SK-N-SH treated with all-trans-retinoic acid at 6 μM for 48 hours (cell line): Measurements from ENCODE around the gene KIAA1549.

Experiments used
- ARNTL ChIP-seq: fragments of 450-650 bp; formaldehyde crosslinking; IDR thresholded peaks from 2 replicates; pipeline ENCODE4 v1.5.0; 2020; ENCODE audit warnings: low read depth, mild to moderate bottlenecking, moderate library complexity, borderline replicate concordance
- CREB5 ChIP-seq: fragments of 250-450 bp; sonication (Bioruptor Pico); IDR thresholded peaks from 2 replicates; pipeline ENCODE4 v1.5.1; 2020; ENCODE audit warnings: low read depth, mild to moderate bottlenecking, moderate library complexity
- CSDC2 ChIP-seq: fragments of 250-450 bp; sonication (Bioruptor Pico); IDR thresholded peaks from 2 replicates; pipeline ENCODE4 v1.5.0; 2020; ENCODE audit warnings: mild to moderate bottlenecking, moderate library complexity
- ESRRG ChIP-seq: fragments of 250-450 bp; sonication (Bioruptor Pico); IDR thresholded peaks from 2 replicates; pipeline ENCODE4 v1.6.1; 2021; ENCODE audit warnings: mild to moderate bottlenecking
- GLIS3 ChIP-seq: fragments of 250-450 bp; sonication (Bioruptor Pico); IDR thresholded peaks from 2 replicates; pipeline ENCODE4 v1.5.0; 2020; ENCODE audit warnings: mild to moderate bottlenecking, moderate library complexity
- ISL1 ChIP-seq: fragments of 250-450 bp; sonication (Bioruptor Pico); IDR thresholded peaks from 2 replicates; pipeline ENCODE4 v2.1.2; 2022; ENCODE audit warnings: mild to moderate bottlenecking, moderate library complexity
- PATZ1 ChIP-seq: fragments of 250-450 bp; sonication (Bioruptor Pico); IDR thresholded peaks from 2 replicates; pipeline ENCODE4 v1.8.0; 2020; ENCODE audit warnings: mild to moderate bottlenecking, moderate library complexity, borderline replicate concordance
- PPARA ChIP-seq: fragments of 250-450 bp; sonication (Bioruptor Pico); IDR thresholded peaks from 2 replicates; pipeline ENCODE4 v1.5.0; 2020; ENCODE audit warnings: mild to moderate bottlenecking, borderline replicate concordance
- RARB ChIP-seq: fragments of 250-450 bp; sonication (Bioruptor Pico); IDR thresholded peaks from 2 replicates; pipeline ENCODE4 v1.8.0; 2021; ENCODE audit warnings: mild to moderate bottlenecking, moderate library complexity
- TOX ChIP-seq: fragments of 250-450 bp; sonication (Bioruptor Pico); IDR thresholded peaks from 2 replicates; pipeline ENCODE4 v1.8.0; 2021; ENCODE audit warnings: mild to moderate bottlenecking, moderate library complexity, borderline replicate concordance
- ZFP3 ChIP-seq: fragments of 250-450 bp; sonication (Bioruptor Pico); IDR thresholded peaks from 2 replicates; pipeline ENCODE4 v1.5.0; 2020; ENCODE audit warnings: mild to moderate bottlenecking, moderate library complexity
- ZNF70 ChIP-seq: fragments of 450-650 bp; formaldehyde crosslinking; IDR thresholded peaks from 2 replicates; pipeline ENCODE4 v1.5.0; 2020; ENCODE audit warnings: mild to moderate bottlenecking, moderate library complexity
- TF ChIP-seq, protein P1 (sequence below): fragments of 250-450 bp; sonication (Bioruptor Pico); IDR thresholded peaks from 2 replicates; pipeline ENCODE4 v1.8.0; 2021; ENCODE audit warnings: low read depth, mild to moderate bottlenecking, moderate library complexity, borderline replicate concordance

- TF ChIP-seq PATZ1, result no peak
- TF ChIP-seq ARNTL (CRISPR knock-in tag), result no peak
- no peak for TF ChIP-seq RARB (CRISPR knock-in tag)
- no peak for TF ChIP-seq PPARA (CRISPR knock-in tag)
- no peak for TF ChIP-seq CSDC2 (CRISPR knock-in tag)
- no peak for TF ChIP-seq CREB5
- TF ChIP-seq, protein P1, sequence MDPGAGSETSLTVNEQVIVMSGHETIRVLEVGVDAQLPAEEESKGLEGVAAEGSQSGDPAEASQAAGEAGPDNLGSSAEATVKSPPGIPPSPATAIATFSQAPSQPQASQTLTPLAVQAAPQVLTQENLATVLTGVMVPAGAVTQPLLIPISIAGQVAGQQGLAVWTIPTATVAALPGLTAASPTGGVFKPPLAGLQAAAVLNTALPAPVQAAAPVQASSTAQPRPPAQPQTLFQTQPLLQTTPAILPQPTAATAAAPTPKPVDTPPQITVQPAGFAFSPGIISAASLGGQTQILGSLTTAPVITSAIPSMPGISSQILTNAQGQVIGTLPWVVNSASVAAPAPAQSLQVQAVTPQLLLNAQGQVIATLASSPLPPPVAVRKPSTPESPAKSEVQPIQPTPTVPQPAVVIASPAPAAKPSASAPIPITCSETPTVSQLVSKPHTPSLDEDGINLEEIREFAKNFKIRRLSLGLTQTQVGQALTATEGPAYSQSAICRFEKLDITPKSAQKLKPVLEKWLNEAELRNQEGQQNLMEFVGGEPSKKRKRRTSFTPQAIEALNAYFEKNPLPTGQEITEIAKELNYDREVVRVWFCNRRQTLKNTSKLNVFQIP (CRISPR knock-in tag), result no peak
- no peak for TF ChIP-seq ESRRG
- no peak for TF ChIP-seq TOX (CRISPR knock-in tag)
- no peak for TF ChIP-seq ZNF70 (CRISPR knock-in tag)
- no peak for TF ChIP-seq GLIS3 (CRISPR knock-in tag)
- no peak for TF ChIP-seq ZFP3 (CRISPR knock-in tag)
- TF ChIP-seq ISL1, result no peak
Observed at GRCh38 chr7:139016931-139017511, 35.8 kb upstream of the KIAA1549 start.
